ENCODE data around the gene TCAP.

The TCAP gene

GRCh38 chr17:39629494-39629880, 35.7 kb upstream of the TCAP start:
- no peak for DNase-seq

- DNase-seq, result no peak
Measured at GRCh38 chr17:39629898-39630297, 35.3 kb upstream of the TCAP start.

GRCh38 chr17:39631403-39631802, 33.7 kb upstream of the TCAP start:
- DNase-seq, result no peak

GRCh38 chr17:39632153-39632941, 32.8 kb upstream of the TCAP start:
- no peak for DNase-seq

GRCh38 chr17:39633570-39634183, 31.5 kb upstream of the TCAP start:
- no peak for DNase-seq

GRCh38 chr17:39634384-39634871, 30.7 kb upstream of the TCAP start:
- no peak for DNase-seq

GRCh38 chr17:39635614-39636176, 29.5 kb upstream of the TCAP start:
- no peak for DNase-seq

- no peak for DNase-seq
Measured at GRCh38 chr17:39636587-39636926, 28.6 kb upstream of the TCAP start.

- DNase-seq, result peak; percentile 89
Measured at GRCh38 chr17:39636927-39637736, 28.0 kb upstream of the TCAP start, which contains the start of gene STARD3. Gene STARD3, plus strand, starts transcription at chr17:39637144. Its CDS starts 16,388 bp downstream, at chr17:39653532.

- DNase-seq, result no peak
Measured at GRCh38 chr17:39638317-39638716, 26.8 kb upstream of the TCAP start.

GRCh38 chr17:39639043-39639442, 26.1 kb upstream of the TCAP start:
- no peak for DNase-seq

- no peak for DNase-seq
Measured at GRCh38 chr17:39639566-39640458, 25.3 kb upstream of the TCAP start.

GRCh38 chr17:39640591-39641031, 24.5 kb upstream of the TCAP start:
- DNase-seq, result no peak

- DNase-seq, result no peak
Measured at GRCh38 chr17:39641097-39641496, 24.1 kb upstream of the TCAP start.

GRCh38 chr17:39641883-39642282, 23.3 kb upstream of the TCAP start:
- DNase-seq, result no peak

- no peak for DNase-seq
Measured at GRCh38 chr17:39642291-39643074, 22.7 kb upstream of the TCAP start.

- DNase-seq, result no peak
Measured at GRCh38 chr17:39643271-39643670, 21.9 kb upstream of the TCAP start.

- DNase-seq, result no peak
Measured at GRCh38 chr17:39647256-39647655, 17.9 kb upstream of the TCAP start.

GRCh38 chr17:39648616-39649366, 16.4 kb upstream of the TCAP start:
- DNase-seq, result no peak

- no peak for DNase-seq
Measured at GRCh38 chr17:39650121-39650579, 15.0 kb upstream of the TCAP start.

Measured in activated CD4-positive, alpha-beta T cell treated with anti-CD3 and anti-CD28 coated beads, Interleukin-2, amount 50 U/mL, for 1 hour (primary cell).